NB4 (cell line): ENCODE results near the gene ZNF737.

Experiments used
- MAX ChIP-seq: IDR thresholded peaks from 2 replicates; pipeline ENCODE4 v1.6.1; 2011; ENCODE audit warnings: low read depth, low read length
- MYC ChIP-seq: IDR thresholded peaks from 2 replicates; pipeline ENCODE4 v1.6.1; 2011; ENCODE audit warnings: low read depth, low read length
- POLR2A ChIP-seq: IDR thresholded peaks from 2 replicates; pipeline ENCODE4 v1.6.1; 2011; ENCODE audit warnings: mild to moderate bottlenecking; ENCODE audit not compliant: insufficient read length; ENCODE audit errors: extremely low read depth
- TF ChIP-seq, protein P1 (sequence below): IDR thresholded peaks from one replicate; pipeline ENCODE4 v1.5.1; 2012; ENCODE audit warnings: low read depth, low read length

GRCh38 chr19:20558571-20558970, 7.0 kb downstream of the ZNF737 start:
- TF ChIP-seq MAX (no peak), POLR2A (no peak), MYC (no peak)
- TF ChIP-seq, protein P1, sequence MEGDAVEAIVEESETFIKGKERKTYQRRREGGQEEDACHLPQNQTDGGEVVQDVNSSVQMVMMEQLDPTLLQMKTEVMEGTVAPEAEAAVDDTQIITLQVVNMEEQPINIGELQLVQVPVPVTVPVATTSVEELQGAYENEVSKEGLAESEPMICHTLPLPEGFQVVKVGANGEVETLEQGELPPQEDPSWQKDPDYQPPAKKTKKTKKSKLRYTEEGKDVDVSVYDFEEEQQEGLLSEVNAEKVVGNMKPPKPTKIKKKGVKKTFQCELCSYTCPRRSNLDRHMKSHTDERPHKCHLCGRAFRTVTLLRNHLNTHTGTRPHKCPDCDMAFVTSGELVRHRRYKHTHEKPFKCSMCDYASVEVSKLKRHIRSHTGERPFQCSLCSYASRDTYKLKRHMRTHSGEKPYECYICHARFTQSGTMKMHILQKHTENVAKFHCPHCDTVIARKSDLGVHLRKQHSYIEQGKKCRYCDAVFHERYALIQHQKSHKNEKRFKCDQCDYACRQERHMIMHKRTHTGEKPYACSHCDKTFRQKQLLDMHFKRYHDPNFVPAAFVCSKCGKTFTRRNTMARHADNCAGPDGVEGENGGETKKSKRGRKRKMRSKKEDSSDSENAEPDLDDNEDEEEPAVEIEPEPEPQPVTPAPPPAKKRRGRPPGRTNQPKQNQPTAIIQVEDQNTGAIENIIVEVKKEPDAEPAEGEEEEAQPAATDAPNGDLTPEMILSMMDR, result no peak
